DMS53 treated with DMSO at 0.1 percent for 48 hours (cell line): ENCODE measurements around the gene VPS13A.
"Not testable (repeated sequence)": the region's sequence is repeated elsewhere in the genome, so short reads cannot be mapped to it uniquely, and the experiment has no call there.

Source experiments
- DNase-seq: peaks from one replicate; lab custom pipeline; 2025; ENCODE audit not compliant: unreplicated experiment; lab: John Stamatoyannopoulos, UW

Gene VPS13A

GRCh38 chr9:77291714-77292113 lies 114.4 kb downstream of the VPS13A start:
- no peak for DNase-seq

- no peak for DNase-seq
Observed at GRCh38 chr9:77293949-77294348, 116.6 kb downstream of the VPS13A start.

GRCh38 chr9:77304543-77304942 lies 127.2 kb downstream of the VPS13A start:
- no peak for DNase-seq

- DNase-seq, result no peak
Observed at GRCh38 chr9:77305622-77306400, 128.5 kb downstream of the VPS13A start.

- DNase-seq, result no peak
Observed at GRCh38 chr9:77307166-77307565, 129.8 kb downstream of the VPS13A start.

- no peak for DNase-seq
Observed at GRCh38 chr9:77316058-77316457, 138.7 kb downstream of the VPS13A start.

- DNase-seq, result no peak
Observed at GRCh38 chr9:77325058-77325457, 147.7 kb downstream of the VPS13A start.

GRCh38 chr9:77328102-77328501 lies 150.8 kb downstream of the VPS13A start:
- no peak for DNase-seq

- DNase-seq, result no peak
Observed at GRCh38 chr9:77370064-77370463, 192.7 kb downstream of the VPS13A start.

GRCh38 chr9:77374266-77374665 lies 196.9 kb downstream of the VPS13A start:
- DNase-seq, result no peak

GRCh38 chr9:77375956-77376532 lies 198.7 kb downstream of the VPS13A start:
- DNase-seq, result no peak

GRCh38 chr9:77384406-77384805 lies 207.1 kb downstream of the VPS13A start:
- DNase-seq, result no peak

GRCh38 chr9:77386187-77386586 lies 208.9 kb downstream of the VPS13A start:
- no peak for DNase-seq

- no peak for DNase-seq
Observed at GRCh38 chr9:77391834-77392233, 214.5 kb downstream of the VPS13A start.

- no peak for DNase-seq
Observed at GRCh38 chr9:77392328-77392727, 215.0 kb downstream of the VPS13A start.

GRCh38 chr9:77398581-77398980 lies 221.2 kb downstream of the VPS13A start:
- DNase-seq, result not testable (repeated sequence)

- DNase-seq, result no peak
Observed at GRCh38 chr9:77399964-77400363, 222.6 kb downstream of the VPS13A start.

GRCh38 chr9:77402286-77402685 lies 225.0 kb downstream of the VPS13A start:
- no peak for DNase-seq

- no peak for DNase-seq
Observed at GRCh38 chr9:77403239-77403638, 225.9 kb downstream of the VPS13A start.

GRCh38 chr9:77408521-77408920 lies 231.2 kb downstream of the VPS13A start:
- not testable (repeated sequence) for DNase-seq

- DNase-seq, result no peak
Observed at GRCh38 chr9:77417566-77417965, 240.2 kb downstream of the VPS13A start.

- no peak for DNase-seq
Observed at GRCh38 chr9:77418226-77418625, 240.9 kb downstream of the VPS13A start.

GRCh38 chr9:77420641-77421040 lies 243.3 kb downstream of the VPS13A start:
- DNase-seq, result no peak
